GM20431 (cell line): ENCODE data around the gene ARHGDIG.

Source experiments
- in situ Hi-C: fragments of 300-500 bp; cut with MseI, MboI; formaldehyde crosslinking; loops from one replicate; pipeline ENCODE4 v1.15.0; 2020; ENCODE audit warnings: low sequenced_read_pairs; ENCODE audit not compliant: unreplicated experiment

Gene ARHGDIG

GRCh38 chr16:278863-279366 is 1.5 kb upstream of the ARHGDIG start:
- in situ Hi-C loops = no loop called here

DNA sequence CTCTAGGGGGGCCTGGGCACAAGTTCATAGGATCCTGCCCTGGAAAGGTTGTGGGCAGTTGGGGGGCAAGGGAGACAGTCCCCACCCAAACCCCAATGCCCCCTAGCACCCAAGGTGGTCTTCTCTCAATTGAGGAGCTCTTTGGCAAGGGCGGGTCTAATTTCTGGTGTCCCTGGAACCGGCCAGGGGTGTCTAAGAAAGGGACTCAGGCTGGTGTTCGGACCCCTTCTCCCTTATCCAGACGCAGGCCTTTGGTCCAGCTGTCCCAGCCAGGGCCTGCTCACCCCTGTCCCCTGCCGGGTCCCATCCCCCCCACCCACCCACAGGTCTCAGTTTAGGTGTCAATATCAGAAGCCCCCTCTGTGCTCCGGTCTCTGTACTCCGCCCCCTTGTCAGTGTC is 860 bp upstream of the ARHGDIG start:
- in situ Hi-C loops = no loop called here

GRCh38 chr16:280005-280460 is 358 bp upstream of the ARHGDIG start:
- in situ Hi-C loops = no loop called here

DNA sequence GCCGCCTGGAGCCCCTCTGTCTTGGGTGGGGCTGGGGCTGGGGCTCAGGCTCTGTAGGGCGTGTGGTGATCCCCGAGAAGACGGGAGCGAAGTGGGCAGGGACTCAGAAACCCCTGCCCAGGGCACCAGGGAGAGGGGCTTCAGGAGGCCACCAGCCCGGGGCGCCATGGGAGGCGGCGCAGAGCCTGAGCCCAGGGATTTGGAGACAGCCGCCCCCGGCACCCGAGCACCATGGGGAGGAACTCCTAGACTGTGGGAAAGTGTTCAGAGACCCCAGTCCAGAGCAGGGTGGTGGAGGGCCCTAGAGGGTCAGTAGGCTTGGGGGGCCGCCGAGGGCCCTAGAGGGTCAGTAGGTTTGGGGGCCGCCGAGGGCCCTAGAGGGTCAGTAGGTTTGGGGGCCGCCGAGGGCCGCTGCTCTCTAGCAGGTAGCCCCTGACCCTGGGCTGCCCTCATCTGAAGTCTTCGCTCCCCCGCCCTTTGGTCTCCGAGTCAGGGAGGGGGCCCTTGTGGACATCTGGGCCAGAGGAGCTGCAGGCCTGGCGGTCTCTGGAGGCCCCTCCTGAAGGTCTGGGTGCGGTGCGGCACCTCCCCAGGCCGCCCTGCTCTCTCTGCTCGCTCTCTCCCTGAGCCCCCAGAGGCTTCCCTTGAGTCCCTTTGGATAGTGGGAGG is 734 bp downstream of the ARHGDIG start:
- in situ Hi-C loops = no loop called here

GRCh38 chr16:281660-282255 is 1.4 kb downstream of the ARHGDIG start:
- in situ Hi-C loops = no loop called here

DNA sequence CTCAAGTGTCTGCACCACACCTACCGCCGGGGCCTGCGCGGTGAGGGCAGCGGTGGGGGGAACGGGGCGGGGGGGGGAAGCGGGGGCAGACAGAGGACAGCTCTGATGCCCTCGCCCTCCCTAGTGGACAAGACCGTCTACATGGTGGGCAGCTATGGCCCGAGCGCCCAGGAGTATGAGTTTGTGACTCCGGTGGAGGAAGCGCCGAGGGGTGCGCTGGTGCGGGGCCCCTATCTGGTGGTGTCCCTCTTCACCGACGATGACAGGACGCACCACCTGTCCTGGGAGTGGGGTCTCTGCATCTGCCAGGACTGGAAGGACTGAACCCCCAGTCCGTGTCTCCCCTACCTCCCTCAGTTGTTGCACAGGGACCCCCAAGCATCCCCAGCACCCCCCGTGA is 2.1 kb downstream of the ARHGDIG start:
- in situ Hi-C loops = no loop called here

DNA sequence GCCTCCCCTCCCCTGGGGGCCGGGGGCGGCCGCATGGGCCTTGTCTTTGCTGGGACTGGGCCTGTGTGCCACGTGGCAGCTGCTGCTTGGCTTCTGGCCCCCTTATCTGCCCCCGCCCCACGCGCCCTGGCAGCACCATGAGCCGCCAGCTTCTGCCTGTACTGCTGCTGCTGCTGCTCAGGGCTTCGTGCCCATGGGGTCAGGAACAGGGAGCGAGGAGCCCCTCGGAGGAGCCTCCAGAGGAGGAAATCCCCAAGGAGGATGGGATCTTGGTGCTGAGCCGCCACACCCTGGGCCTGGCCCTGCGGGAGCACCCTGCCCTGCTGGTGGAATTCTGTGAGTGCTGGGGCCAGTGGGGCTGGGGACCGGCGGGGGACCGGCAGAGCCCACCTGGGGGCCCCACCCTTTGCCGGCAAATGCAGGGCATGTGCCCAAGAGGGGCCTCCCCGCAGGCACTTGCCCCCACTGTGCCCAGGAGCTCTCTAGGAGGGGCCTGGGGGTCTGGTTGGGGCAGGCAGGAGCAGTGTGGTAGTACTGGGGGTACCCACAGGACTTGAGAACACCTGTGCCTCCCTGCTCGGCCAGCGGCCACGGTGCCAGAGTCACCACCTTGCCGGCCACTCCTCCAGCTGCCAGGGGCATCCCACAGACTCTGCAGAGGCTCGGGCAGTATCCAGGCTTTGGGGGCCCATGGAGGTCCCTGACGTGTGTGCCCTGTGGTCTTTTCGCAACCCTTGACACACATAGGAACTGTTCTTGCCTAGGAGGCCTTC is 2.8 kb downstream of the ARHGDIG start, which contains the start of gene PDIA2:
Gene PDIA2 (plus strand): TSS at position 132 of the 773 bp plus-strand sequence. CDS start 6 bp downstream, at position 138.
- in situ Hi-C loops = no loop called here

- in situ Hi-C loops = no loop called here
Measured at GRCh38 chr16:284204-285120, 4.1 kb downstream of the ARHGDIG start.

- in situ Hi-C loops = no loop called here
Measured at GRCh38 chr16:285146-286055, 5.0 kb downstream of the ARHGDIG start.

DNA sequence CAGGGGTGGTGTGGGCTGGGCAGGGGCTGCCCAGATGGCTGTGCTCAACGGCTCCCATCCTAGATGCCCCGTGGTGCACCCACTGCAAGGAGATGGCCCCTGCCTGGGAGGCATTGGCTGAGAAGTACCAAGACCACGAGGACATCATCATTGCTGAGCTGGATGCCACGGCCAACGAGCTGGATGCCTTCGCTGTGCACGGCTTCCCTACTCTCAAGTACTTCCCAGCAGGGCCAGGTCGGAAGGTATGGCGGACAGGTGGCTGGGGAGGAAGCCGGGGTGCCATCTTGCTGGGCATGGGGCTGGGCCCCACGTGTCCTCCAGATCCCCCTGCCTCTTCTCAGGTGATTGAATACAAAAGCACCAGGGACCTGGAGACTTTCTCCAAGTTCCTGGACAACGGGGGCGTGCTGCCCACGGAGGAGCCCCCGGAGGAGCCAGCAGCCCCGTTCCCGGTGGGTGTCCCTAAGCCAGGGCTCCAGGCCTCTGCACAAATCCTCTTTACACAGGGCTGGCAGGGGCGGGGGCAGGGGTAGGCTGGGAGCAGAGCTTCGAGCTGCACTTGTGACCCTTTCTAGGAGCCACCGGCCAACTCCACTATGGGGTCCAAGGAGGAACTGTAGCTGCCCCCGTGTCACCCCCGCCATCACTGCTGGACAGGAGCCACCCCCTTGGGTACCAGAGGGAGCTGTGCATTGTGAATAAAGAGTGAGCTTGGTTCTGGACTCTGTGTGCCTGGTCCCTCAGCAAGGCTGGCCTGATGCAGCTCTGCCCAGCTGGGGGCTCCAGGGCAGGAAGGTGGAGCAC is 6.3 kb downstream of the ARHGDIG start:
- in situ Hi-C loops = no loop called here

DNA sequence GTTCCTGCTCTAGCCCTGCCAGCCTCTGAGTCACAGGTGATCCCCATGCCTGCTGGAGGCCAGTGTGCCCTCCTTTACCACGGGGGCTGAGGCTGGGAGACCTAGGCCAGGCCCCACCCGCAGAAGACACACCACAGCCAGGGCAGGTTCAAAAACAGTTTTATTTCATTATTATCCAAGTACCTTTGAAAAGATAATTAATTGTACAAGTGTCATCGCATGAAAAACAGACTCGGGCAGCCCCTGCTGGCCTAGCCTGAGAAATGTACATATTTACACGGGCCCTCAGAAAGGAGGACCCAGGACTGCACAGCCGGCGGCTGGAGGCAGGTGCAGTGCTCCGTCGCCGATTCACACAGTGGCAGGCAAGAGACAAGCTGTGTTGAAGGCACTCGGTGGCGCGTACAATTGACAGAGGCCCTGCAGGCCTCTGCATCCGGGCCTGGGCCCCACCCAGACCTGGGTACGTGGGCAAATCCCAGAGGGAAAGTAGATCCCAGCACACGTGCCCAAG is 7.0 kb downstream of the ARHGDIG start:
- in situ Hi-C loops = no loop called here

GRCh38 chr16:287981-288920 is 7.9 kb downstream of the ARHGDIG start:
- in situ Hi-C loops = no loop called here

- in situ Hi-C loops = no loop called here
Measured at GRCh38 chr16:289395-289997, 9.1 kb downstream of the ARHGDIG start.

DNA sequence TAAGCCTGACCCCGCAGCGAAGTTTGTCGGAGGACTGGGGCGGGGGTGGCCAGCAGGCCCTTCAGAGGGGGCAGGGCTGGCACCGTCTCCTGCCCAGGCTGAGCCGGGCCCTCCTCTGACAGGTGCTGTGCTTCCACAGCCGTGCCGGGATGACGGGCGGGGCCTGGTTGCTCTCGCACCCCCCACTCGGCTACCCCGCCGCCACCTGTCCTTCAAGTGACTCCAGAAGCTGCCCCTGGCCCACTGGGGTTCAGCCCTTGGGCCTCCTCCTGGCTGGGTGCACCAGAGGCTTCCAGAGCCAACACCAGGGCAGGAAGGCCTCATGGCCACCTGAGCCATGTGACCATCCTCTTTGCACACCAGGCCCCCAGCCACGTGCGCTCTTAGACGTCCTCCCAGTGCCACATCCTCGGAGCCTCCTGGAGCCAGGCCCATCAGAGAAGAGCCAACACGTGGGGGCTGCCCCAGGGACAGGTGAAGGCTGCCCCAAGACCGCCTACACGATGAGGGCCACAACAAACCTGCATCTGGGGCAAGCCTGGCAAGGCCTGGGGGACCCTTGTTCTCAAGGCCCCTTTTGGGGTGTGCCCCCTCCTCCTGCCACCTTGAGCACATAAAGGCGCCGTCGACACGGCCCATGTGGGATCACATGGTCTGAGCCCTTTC is 9.8 kb downstream of the ARHGDIG start:
- in situ Hi-C loops = no loop called here

- in situ Hi-C loops = no loop called here
Measured at GRCh38 chr16:290681-291405, 10.5 kb downstream of the ARHGDIG start.
